ENCODE data around the gene MYO16. TPM values are rescaled to one million over a fixed set of nuclear protein-coding genes. Genes with fewer than 3 reads are reported as not detected.

Gene MYO16
- total and polyA plus RNA-seq, 12 donors, result 0.29 to 5.9 (median 1.4) TPM

GRCh38 chr13:108940121-108940520 lies 310.7 kb downstream of the MYO16 start:
- Histone ChIP-seq H3K4me1 (no peaks in the 10 kb centered on the region), H3K9me3 (peaks cover 0 to 18% (median 0%) of the 10 kb centered on the region in 11 donors), H3K4me3 (no peak overlapping the region), H3K36me3 (no peaks in the 10 kb centered on the region), H3K27ac (no peak overlapping the region), H3K27me3 (peaks cover 0 to 11% (median 0%) of the 10 kb centered on the region in 7 donors)
- ATAC-seq (no peak), DNase-seq (no peak)
- intact Hi-C loops (cut with DNase I), result no loop called here
- TF ChIP-seq CTCF (IDR thresholded peaks at IDR 0.05), result no peak
- WGBS, 2 donors, result 47 to 48% methylated on average over 2 of the region's 2 CpGs

- ATAC-seq (no peak), DNase-seq (no peak)
- no peak overlapping the region for H3K27ac ChIP-seq
- H3K9me3 ChIP-seq, result no peaks in the 10 kb centered on the region
- no peaks in the 10 kb centered on the region for H3K4me1 ChIP-seq
- peaks cover 0 to 2% (median 0%) of the 10 kb centered on the region in 7 donors for H3K27me3 ChIP-seq
- H3K36me3 ChIP-seq, result no peaks in the 10 kb centered on the region
- TF ChIP-seq CTCF (IDR thresholded peaks at IDR 0.05), result no peak
- no peak overlapping the region for H3K4me3 ChIP-seq
- 91 to 94% methylated on average over 7 of the region's 7 CpGs for WGBS, 2 donors
- intact Hi-C loops (cut with DNase I), result no loop called here
Measured at GRCh38 chr13:108943842-108944241, 314.4 kb downstream of the MYO16 start.

- Histone ChIP-seq H3K36me3 (no peaks in the 10 kb centered on the region), H3K4me3 (no peak overlapping the region), H3K4me1 (no peaks in the 10 kb centered on the region), H3K27me3 (no peaks in the 10 kb centered on the region), H3K27ac (no peak overlapping the region), H3K9me3 (no peaks in the 10 kb centered on the region)
- intact Hi-C loops (cut with DNase I), result no loop called here
- 86 to 94% methylated on average over 4 of the region's 4 CpGs for WGBS, 2 donors
- no peak for TF ChIP-seq CTCF (IDR thresholded peaks at IDR 0.05)
- DNase-seq (no peak), ATAC-seq (no peak)
Measured at GRCh38 chr13:108944760-108945159, 315.3 kb downstream of the MYO16 start.

GRCh38 chr13:108947551-108948030 lies 318.2 kb downstream of the MYO16 start:
- DNase-seq, result no peak
- no peaks in the 10 kb centered on the region for H3K27me3 ChIP-seq
- H3K4me3 ChIP-seq, result no peak overlapping the region
- WGBS, 2 donors, result 65 to 72% methylated on average over 8 of the region's 8 CpGs
- no peaks in the 10 kb centered on the region for H3K9me3 ChIP-seq
- no peaks in the 10 kb centered on the region for H3K4me1 ChIP-seq
- no peak overlapping the region for H3K27ac ChIP-seq
- peak in 5 of 8 donors; percentile 35 to 76 (median 63) for ATAC-seq
- intact Hi-C loops (cut with DNase I), result no loop called here
- TF ChIP-seq CTCF (IDR thresholded peaks at IDR 0.05), result no peak
- H3K36me3 ChIP-seq, result no peaks in the 10 kb centered on the region
